GM18870 (cell line): ENCODE data around the gene VENTX.
"Not testable (repeated sequence)": the region's sequence is repeated elsewhere in the genome, so short reads cannot be mapped to it uniquely, and the experiment has no call there.

ENCODE experiments used
- ATAC-seq: cut with Tn5 transposase; IDR thresholded peaks from one replicate; pipeline ENCODE4 v1.9.1; 2021; ENCODE audit warnings: moderate library complexity; ENCODE audit not compliant: unreplicated experiment

The VENTX gene

DNA sequence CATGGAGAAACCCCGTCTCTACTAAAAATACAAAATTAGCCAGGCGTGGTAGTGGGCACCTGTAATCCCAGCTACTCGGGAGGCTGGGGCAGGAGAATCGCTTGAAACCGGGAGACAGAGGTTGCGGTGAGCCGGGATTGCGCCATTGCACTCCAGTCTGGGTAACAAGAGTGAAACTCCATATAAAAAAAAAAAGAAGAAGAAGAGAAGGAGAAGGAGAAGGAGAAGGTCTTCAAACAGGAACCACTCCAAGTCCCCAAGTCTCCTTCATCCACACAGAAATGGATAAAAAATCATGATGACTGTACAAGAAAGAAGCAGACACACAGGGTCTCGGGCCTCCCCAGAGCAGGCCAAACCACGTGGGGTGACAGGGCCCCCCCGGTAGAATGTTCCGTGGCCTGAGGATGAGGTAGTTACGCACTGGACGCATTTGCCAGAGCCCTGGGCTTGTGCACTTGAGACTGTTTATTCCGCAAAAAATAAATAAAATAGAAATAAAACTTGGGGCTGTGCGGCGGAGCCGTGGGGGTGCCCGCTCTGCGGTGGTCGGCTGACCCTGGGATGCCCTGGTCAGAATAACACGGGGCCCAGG lies 15.8 kb downstream of the VENTX start:
- ATAC-seq, result no peak

DNA sequence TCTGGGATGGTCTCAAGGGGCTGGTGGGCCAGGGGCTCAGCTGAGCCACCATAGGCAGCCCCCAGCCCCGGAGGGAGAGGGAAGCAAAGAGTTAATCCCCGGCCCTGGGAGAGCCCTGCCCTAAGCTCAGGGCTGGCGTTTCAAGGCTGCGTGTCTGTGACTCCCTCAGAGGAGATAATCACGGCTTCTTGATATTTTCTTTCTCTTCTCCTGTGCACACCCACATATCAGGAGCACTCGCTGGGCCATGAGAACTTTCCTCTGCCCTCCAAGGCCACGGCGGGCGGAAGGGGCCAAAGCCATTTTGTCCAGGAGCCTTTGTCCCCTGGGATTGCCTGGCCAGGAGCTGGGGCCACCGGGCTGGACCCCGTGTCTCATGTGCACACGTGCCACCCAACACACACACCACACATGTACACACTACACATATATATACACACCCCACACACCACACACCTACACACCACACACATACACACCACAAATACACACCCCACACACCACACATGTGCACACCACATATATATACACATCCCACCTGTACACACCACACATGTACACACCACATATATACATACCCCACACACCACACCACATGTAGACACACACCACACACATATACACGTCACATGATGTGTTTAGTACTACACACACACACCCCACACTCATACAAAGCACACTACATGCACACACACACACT lies 16.9 kb downstream of the VENTX start:
- ATAC-seq, result no peak

- ATAC-seq, result no peak
These were observed 17.7 kb downstream of the VENTX start for GRCh38 chr10:133255323-133255722.

DNA sequence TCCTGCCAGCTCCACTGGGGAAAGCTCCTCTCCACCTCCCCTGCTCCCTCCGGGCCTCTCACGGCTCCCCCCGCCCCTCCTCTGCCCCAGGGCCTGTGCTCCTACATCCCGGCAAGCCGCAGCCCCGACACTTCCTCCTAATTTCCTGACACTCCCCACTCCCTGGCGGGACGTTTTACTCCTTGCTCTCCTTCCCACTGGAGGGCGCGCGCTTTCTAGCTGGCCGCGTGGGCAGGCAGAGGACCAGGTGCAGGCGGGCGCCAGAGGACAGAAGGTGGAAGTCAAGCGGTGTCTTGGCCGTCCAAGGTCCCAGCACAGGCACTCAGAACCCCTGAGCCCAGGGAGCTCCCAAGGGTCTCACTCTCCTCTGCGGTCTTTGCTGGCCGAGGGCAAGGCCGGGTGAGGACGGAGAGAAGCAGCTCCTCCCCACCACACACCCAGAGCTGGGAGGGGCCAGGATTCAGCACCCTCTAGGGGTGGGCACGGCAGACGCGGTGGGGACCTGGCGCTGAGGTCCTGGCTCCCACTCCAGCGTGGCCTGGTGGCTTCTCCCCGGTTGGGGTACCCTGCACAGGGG lies 19.9 kb downstream of the VENTX start:
- ATAC-seq, result no peak

DNA sequence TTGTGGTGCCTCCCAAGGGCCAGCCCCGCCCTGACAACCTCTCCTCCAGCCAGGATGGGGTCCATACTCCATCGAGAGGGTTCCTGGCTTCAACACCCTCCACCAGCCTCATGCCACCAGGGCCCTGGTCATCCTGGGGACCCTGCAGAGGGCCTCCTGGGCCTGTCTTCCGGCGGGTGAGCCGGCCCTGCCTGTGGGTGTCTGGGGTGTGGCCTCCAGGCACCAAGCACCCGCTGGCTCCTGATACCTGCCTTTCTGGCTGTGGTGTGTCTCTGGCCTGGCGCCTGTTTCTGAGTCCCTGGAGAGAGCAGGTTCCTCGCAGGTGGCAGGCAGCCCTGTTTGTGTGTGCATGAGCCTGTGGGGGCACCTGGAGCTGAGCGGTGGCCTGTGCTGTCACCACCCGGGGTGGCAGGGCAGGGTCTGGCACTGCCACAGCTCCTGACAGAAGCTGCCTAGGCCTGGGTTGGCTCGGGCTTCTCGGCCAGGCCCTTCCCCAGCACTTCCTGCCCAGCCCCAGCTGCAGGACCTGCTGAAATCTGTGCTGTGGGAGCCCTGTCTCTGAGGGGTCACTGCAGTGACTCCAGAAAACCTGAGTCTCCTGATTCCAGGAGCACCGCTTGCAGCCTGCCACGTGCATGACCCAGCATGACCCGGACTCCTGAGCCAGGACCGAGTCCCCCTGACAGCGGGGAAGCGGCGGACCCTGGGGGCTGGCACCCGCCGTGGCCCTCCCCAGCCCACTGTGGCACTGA lies 20.6 kb downstream of the VENTX start:
- ATAC-seq, result no peak

DNA sequence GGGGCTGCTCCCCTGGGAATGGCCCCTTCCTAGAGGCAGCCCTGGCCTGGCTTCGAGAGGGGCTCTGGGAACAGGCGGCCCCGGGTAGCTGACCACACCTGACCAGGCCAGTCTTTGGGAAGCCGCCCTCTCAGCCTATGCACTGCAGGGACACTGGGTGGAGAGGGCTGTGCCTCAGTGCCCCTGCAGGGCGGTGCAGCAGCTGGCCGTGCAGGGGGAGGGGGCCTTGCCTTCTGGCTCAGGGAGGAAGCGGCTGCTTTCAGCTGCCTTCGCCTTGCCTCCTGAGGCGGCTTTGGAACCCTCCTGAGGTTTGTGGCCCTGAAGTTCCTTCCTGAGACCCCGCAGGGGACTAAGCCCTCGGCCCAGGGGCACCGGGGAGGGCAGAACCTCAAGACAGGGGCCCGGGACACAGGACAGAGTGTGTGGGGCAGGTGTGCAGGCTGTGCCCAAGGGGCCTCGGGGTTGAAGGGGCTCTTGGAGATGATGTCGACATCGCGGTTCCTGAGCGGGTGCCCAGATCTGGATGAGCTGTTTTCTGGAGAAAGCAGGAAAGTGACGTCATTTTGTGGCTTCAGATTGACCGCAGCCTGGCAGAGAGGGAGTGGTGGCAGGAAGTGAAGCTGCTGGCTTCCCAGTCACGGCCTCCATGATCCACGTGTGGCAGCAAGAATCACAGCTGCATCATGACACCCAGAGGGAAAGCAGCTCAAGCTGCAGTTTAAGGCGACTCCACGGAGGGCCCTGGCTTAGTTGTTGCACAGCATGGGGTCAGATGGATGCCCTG lies 21.4 kb downstream of the VENTX start:
- no peak for ATAC-seq

- ATAC-seq, result no peak
These were observed 21.9 kb downstream of the VENTX start for GRCh38 chr10:133259602-133259989.

GRCh38 chr10:133260895-133261725 lies 23.5 kb downstream of the VENTX start:
- ATAC-seq, result no peak

- no peak for ATAC-seq
These were observed 24.2 kb downstream of the VENTX start for GRCh38 chr10:133261726-133262325.

DNA sequence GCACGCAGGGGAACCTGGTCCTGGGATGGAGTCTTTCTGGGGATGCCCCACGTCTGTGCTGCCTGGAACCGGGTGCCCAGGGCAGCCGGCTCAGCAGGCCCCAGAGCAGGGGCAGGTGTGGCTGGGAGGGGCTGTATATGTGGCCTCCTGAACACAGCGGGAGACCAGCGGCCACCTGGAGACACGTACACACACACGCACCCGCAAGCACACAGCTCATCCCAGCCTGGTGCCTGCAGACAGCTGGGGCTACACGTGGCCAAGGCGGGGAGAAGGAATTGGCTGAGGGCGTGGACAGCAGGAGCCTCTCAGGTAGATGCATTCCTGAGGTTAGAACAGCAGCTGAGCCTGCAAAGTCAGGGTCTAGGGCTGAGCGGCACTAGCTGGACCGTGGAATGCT lies 25.0 kb downstream of the VENTX start:
- no peak for ATAC-seq

DNA sequence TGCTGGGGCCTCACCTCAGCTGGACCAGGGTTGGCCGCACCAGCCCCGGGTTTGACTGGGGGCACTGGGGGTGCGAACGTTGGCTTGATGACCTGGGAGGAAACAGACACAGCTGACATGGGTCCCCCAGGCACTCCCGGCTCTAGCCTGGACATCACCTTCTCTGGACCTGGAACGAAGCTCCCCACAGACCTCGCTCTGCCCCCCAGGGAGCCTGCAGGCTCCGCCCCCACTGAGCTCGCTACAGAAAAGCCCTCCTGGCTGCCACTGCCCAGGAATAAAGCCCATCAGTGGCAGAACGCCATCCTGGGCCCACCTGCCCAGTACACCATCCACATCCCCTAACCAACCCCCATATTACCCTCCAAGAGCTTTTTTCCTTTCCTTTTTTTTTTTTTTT lies 26.0 kb downstream of the VENTX start:
- ATAC-seq, result no peak

DNA sequence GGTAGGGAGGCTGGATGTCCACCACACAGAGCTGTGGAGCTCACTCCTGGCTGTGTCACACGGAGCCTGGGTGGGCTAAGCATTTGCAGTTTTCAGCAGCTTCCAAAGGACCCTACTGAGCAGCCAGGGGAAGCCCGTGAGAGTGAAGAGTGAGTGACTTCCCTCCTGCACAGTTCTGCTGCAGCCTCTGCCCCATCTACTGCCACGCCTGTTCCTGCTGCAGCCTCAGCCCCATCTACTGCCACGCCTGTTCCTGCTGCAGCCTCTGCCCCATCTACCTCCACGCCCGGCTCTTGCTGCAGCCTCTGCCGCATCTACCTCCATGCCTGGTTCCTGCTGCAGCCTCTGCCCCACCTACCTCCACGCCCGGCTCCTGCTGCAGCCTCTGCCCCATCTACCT lies 26.8 kb downstream of the VENTX start:
- no peak for ATAC-seq

- ATAC-seq, result not testable (repeated sequence)
These were observed 27.4 kb downstream of the VENTX start for GRCh38 chr10:133265052-133265451.

GRCh38 chr10:133266056-133266795 lies 28.6 kb downstream of the VENTX start:
- no peak for ATAC-seq

DNA sequence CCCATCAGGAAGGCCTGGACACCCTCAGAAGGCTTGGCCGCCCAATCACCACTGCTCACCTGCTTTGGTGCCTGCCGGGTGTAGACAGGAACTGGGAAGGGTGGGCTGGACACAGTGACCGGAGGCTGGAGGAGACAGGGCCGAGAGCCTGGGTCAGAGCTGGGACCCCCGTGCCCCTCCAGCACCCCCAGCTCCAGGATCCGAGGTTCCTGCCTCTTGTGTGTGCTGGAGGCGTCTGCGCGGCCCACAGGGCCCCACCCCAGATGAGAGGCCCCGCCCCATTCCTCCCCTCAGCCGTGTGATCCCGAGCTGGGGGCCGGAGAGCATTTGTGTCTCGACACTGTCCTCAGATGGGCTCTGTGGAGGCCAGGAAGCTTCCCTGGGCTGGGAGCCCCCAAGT lies 29.6 kb downstream of the VENTX start:
- no peak for ATAC-seq

DNA sequence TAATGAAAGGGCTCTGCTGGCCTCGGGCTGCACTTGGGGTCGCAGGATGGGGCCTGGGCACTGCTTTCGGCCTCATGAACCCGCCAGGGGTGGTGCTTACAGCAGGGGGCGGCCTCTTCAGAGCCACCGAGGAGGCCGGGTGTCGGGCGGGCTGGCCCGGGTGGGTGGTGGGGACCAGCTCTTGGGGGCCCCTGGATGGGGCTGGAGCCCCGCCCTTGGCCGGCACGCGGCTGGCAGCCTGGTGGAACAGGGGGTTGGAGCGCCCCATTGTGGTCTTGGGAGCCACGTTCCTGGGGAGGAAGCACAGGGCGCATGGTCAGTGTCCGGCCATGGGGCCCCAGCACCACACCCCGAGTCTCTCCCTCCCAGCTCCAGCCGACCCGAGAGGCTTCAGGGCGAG lies 30.2 kb downstream of the VENTX start:
- no peak for ATAC-seq

- ATAC-seq, result no peak
These were observed 30.9 kb downstream of the VENTX start for GRCh38 chr10:133268532-133268931.

- no peak for ATAC-seq
These were observed 31.7 kb downstream of the VENTX start for GRCh38 chr10:133269367-133269766.

DNA sequence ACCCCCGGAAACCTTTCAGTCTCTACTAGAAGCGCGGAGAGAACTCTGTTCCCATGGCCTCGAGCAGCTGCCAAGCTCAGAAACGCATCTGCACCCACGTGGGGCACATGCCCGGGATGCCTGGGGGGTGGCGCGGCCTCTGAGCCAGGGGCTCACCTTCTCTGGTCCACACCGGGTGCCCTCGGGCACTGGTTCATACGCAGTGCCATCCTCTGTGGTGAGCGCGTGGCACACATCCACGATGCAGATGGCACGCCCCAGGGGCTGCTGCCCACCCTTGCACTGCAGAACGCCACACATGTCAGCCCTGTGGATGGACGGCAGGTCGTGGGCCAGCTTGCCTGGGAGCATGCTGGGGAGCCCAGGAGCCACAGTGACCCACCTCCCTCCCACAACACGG lies 32.5 kb downstream of the VENTX start:
- ATAC-seq, result no peak
